ENCODE results near the gene GBP5.

DNA sequence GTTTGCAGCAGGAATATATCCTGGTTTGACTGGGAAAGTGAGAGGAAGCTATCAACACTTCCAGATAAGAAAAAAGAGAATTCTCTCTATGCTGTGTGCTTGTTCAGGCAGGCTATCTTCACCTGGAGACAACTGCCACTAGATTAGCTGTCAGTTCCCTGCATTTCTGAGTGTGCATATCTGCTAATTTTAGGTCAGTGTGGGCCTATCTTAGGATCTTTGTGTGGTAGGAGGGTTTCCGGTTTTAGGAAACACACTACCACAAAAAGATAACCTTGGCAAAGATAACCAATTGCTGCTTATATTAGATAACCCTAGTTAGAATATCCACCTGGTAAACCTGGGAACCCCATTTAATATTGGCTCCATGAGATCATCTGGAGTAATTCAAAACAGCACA is 22.5 kb upstream of the GBP5 start:
- TF ChIP-seq, protein P1, sequence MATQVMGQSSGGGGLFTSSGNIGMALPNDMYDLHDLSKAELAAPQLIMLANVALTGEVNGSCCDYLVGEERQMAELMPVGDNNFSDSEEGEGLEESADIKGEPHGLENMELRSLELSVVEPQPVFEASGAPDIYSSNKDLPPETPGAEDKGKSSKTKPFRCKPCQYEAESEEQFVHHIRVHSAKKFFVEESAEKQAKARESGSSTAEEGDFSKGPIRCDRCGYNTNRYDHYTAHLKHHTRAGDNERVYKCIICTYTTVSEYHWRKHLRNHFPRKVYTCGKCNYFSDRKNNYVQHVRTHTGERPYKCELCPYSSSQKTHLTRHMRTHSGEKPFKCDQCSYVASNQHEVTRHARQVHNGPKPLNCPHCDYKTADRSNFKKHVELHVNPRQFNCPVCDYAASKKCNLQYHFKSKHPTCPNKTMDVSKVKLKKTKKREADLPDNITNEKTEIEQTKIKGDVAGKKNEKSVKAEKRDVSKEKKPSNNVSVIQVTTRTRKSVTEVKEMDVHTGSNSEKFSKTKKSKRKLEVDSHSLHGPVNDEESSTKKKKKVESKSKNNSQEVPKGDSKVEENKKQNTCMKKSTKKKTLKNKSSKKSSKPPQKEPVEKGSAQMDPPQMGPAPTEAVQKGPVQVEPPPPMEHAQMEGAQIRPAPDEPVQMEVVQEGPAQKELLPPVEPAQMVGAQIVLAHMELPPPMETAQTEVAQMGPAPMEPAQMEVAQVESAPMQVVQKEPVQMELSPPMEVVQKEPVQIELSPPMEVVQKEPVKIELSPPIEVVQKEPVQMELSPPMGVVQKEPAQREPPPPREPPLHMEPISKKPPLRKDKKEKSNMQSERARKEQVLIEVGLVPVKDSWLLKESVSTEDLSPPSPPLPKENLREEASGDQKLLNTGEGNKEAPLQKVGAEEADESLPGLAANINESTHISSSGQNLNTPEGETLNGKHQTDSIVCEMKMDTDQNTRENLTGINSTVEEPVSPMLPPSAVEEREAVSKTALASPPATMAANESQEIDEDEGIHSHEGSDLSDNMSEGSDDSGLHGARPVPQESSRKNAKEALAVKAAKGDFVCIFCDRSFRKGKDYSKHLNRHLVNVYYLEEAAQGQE (IDR thresholded peaks at IDR 0.05; ENCODE audit: insufficient read depth in 1 of 2, low read depth in 2 of 2, low read length in 2 of 2): no peak
- TF ChIP-seq SIN3A (IDR thresholded peaks at IDR 0.05; ENCODE audit: borderline replicate concordance, insufficient read depth, low read length) (no peak), FOXP2 (optimal IDR thresholded peaks at IDR 0.05; ENCODE audit: borderline replicate concordance, extremely low read depth, extremely low read length, insufficient read depth) (no peak), POLR2AphosphoS5 (IDR thresholded peaks at IDR 0.05; ENCODE audit: low read depth, low read length) (no peak), TAF1 (IDR thresholded peaks at IDR 0.05; ENCODE audit: borderline replicate concordance, insufficient read depth, low read length) (no peak)
